H1 (cell line): Measurements from ENCODE around the gene ADRA2C.
A peak's percentile ranks its signal among the peaks of the same experiment; 100 is the strongest.

Experiments
- EZH2 ChIP-seq: fragments of 200-600 bp; sonication (generic); IDR thresholded peaks from 2 replicates; pipeline ENCODE4 v1.7.1; 2012; ENCODE audit warnings: low read depth, mild to moderate bottlenecking, moderate library complexity, low read length, inconsistent platforms; ENCODE audit not compliant: severe bottlenecking
- GABPA ChIP-seq: IDR thresholded peaks from 2 replicates; pipeline ENCODE4 v1.6.1; 2011; ENCODE audit warnings: mild to moderate bottlenecking, low read length, moderate library complexity, borderline replicate concordance; ENCODE audit not compliant: insufficient read depth
- GTF2F1 ChIP-seq: IDR thresholded peaks from 2 replicates; pipeline ENCODE4 v1.6.1; 2012; ENCODE audit warnings: low read depth, low read length, improper control_type of control experiment, borderline replicate concordance
- MAFK ChIP-seq: IDR thresholded peaks from 2 replicates; pipeline ENCODE4 v1.6.1; 2012; ENCODE audit warnings: low read depth, mild to moderate bottlenecking, improper control_type of control experiment, low read length
- POLR2AphosphoS5 ChIP-seq: IDR thresholded peaks from 2 replicates; pipeline ENCODE4 v1.6.1; 2011; ENCODE audit warnings: low read depth, low read length
- SP2 ChIP-seq: IDR thresholded peaks from 2 replicates; pipeline ENCODE4 v1.6.1; 2012; ENCODE audit warnings: mild to moderate bottlenecking, low read length, inconsistent platforms
- TAF1 ChIP-seq: IDR thresholded peaks from 2 replicates; pipeline ENCODE4 v1.6.1; 2011; ENCODE audit warnings: mild to moderate bottlenecking, low read depth, low read length
- TCF12 ChIP-seq: IDR thresholded peaks from 2 replicates; pipeline ENCODE4 v1.6.1; 2011; ENCODE audit warnings: low read depth, mild to moderate bottlenecking, low read length
- TF ChIP-seq, protein P1 (sequence below), 3 experiments: IDR thresholded peaks; 1 replicate in 2 of 3; 2 replicates in 1 of 3; pipeline versions ENCODE4 v1.5.1 to v1.6.1; 2011; ENCODE audit warnings: low read length in 3 of 3, mild to moderate bottlenecking in 3 of 3, inconsistent platforms in 2 of 3, low read depth in 1 of 3, moderate library complexity in 1 of 3; ENCODE audit not compliant: insufficient read depth in 1 of 3; ENCODE audit errors: control extremely low read depth in 1 of 3

DNA sequence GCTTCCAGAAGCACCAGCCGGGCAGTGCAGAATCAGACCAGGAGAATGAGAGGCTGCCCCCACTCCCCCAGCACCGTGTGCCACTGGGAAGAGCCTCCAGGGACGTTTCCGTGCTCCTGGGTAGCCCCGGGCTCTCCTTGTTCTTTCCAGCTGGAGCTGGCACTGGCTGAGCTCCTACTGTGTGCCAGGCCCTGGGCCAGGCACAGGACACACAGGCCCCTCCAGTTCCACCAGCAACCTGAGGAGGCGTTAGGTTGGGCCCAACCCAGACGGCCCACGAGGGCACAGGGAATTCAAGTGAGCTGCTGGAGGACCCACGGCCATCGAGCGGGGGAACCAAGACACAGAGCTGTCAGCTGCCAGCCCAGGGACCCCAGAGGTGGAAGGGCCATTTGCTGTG, 15.9 kb upstream of the ADRA2C start:
- TF ChIP-seq GABPA: no peak
- TF ChIP-seq TAF1: no peak
- no peak for TF ChIP-seq POLR2AphosphoS5
- no peak for TF ChIP-seq SP2
- TF ChIP-seq EZH2: no peak
- TF ChIP-seq MAFK: no peak
- TF ChIP-seq, protein P1, sequence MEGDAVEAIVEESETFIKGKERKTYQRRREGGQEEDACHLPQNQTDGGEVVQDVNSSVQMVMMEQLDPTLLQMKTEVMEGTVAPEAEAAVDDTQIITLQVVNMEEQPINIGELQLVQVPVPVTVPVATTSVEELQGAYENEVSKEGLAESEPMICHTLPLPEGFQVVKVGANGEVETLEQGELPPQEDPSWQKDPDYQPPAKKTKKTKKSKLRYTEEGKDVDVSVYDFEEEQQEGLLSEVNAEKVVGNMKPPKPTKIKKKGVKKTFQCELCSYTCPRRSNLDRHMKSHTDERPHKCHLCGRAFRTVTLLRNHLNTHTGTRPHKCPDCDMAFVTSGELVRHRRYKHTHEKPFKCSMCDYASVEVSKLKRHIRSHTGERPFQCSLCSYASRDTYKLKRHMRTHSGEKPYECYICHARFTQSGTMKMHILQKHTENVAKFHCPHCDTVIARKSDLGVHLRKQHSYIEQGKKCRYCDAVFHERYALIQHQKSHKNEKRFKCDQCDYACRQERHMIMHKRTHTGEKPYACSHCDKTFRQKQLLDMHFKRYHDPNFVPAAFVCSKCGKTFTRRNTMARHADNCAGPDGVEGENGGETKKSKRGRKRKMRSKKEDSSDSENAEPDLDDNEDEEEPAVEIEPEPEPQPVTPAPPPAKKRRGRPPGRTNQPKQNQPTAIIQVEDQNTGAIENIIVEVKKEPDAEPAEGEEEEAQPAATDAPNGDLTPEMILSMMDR (IDR thresholded peaks at IDR 0.05; ENCODE audit: control extremely low read depth in 1 of 3, insufficient read depth in 1 of 3, low read depth in 1 of 3, low read length in 3 of 3): peak in 2 of 3 experiments; percentile 29 to 32; a peak in 3 of 4 replicates
- no peak for TF ChIP-seq TCF12
- no peak for TF ChIP-seq GTF2F1
